ENCODE results near the gene PIEZO2. TPM values are rescaled to one million over a fixed set of nuclear protein-coding genes. Genes with fewer than 3 reads are reported as not detected.

The PIEZO2 gene
- polyA plus RNA-seq, 1 experiment, result 2.8 TPM

- peaks cover 5% of the 10 kb centered on the region; the same call in 1 of the 2 replicates for H3K9me3 ChIP-seq (ENCODE audit: control insufficient read depth, insufficient read depth, low read length)
- CTCF ChIA-PET, result interaction anchor here (3.0 kb wide), 1 partner anchor 21 kb away, joined by 20 read pairs; no protein-coding TSS in a partner anchor
- no peak for TF ChIP-seq CTCF (IDR thresholded peaks at IDR 0.05; ENCODE audit: low read depth, low read length)
- H3K4me3 ChIP-seq (ENCODE audit: low read depth, low read length), result no peak overlapping the region
- no peak for DNase-seq (ENCODE audit: low read depth, low spot score)
- peaks cover 3% of the 10 kb centered on the region for H3K27me3 ChIP-seq (ENCODE audit: control insufficient read depth, insufficient read depth, low read length)
- POLR2A ChIA-PET, result no interaction called here
- no peak overlapping the region for H3K27ac ChIP-seq (ENCODE audit: low read depth, low read length)
These were observed 129.9 kb downstream of the PIEZO2 start for GRCh38 chr18:11019295-11020105.

GRCh38 chr18:11009869-11010268, 139.5 kb downstream of the PIEZO2 start:
- Histone ChIP-seq H3K27me3 (ENCODE audit: control insufficient read depth, insufficient read depth, low read length) (no peaks in the 10 kb centered on the region), H3K27ac (ENCODE audit: low read depth, low read length) (no peak overlapping the region), H3K4me3 (ENCODE audit: low read depth, low read length) (no peak overlapping the region), H3K9me3 (ENCODE audit: control insufficient read depth, insufficient read depth, low read length) (peaks cover 4% of the 10 kb centered on the region; the same call in 1 of the 2 replicates)
- TF ChIP-seq CTCF (IDR thresholded peaks at IDR 0.05; ENCODE audit: low read depth, low read length), result no peak
- ChIA-PET POLR2A (no interaction called here), CTCF (no interaction called here)
- no peak for DNase-seq (ENCODE audit: low read depth, low spot score)

GRCh38 chr18:11009147-11009546, 140.2 kb downstream of the PIEZO2 start:
- H3K27ac ChIP-seq (ENCODE audit: low read depth, low read length), result no peak overlapping the region
- H3K27me3 ChIP-seq (ENCODE audit: control insufficient read depth, insufficient read depth, low read length), result no peaks in the 10 kb centered on the region
- POLR2A ChIA-PET, result no interaction called here
- no peaks in the 10 kb centered on the region for H3K9me3 ChIP-seq (ENCODE audit: control insufficient read depth, insufficient read depth, low read length)
- H3K4me3 ChIP-seq (ENCODE audit: low read depth, low read length), result no peak overlapping the region
- no peak for DNase-seq (ENCODE audit: low read depth, low spot score)
- no peak for TF ChIP-seq CTCF (IDR thresholded peaks at IDR 0.05; ENCODE audit: low read depth, low read length)
- CTCF ChIA-PET, result no interaction called here

- no peak for DNase-seq (ENCODE audit: low read depth, low spot score)
- H3K4me3 ChIP-seq (ENCODE audit: low read depth, low read length), result no peak overlapping the region
- no peaks in the 10 kb centered on the region for H3K27me3 ChIP-seq (ENCODE audit: control insufficient read depth, insufficient read depth, low read length)
- TF ChIP-seq CTCF (IDR thresholded peaks at IDR 0.05; ENCODE audit: low read depth, low read length), result no peak
- POLR2A ChIA-PET, result no interaction called here
- CTCF ChIA-PET, result no interaction called here
- H3K27ac ChIP-seq (ENCODE audit: low read depth, low read length), result no peak overlapping the region
- H3K9me3 ChIP-seq (ENCODE audit: control insufficient read depth, insufficient read depth, low read length), result no peaks in the 10 kb centered on the region
These were observed 140.9 kb downstream of the PIEZO2 start for GRCh38 chr18:11008505-11008904.

- CTCF ChIA-PET, result interaction anchor here (1.0 to 1.6 kb wide), 2 partner anchors 149 to 154 kb away, joined by 3 to 4 read pairs; no protein-coding TSS in a partner anchor
These were observed 143.8 kb downstream of the PIEZO2 start for GRCh38 chr18:11005528-11005927.

More at GRCh38 chr18:11005528-11005927, 143.8 kb downstream of the PIEZO2 start:
- Histone ChIP-seq H3K27me3 (ENCODE audit: control insufficient read depth, insufficient read depth, low read length) (no peaks in the 10 kb centered on the region), H3K27ac (ENCODE audit: low read depth, low read length) (peak overlapping the region; percentile 73), H3K4me3 (ENCODE audit: low read depth, low read length) (no peak overlapping the region), H3K9me3 (ENCODE audit: control insufficient read depth, insufficient read depth, low read length) (no peaks in the 10 kb centered on the region)
- TF ChIP-seq CTCF (IDR thresholded peaks at IDR 0.05; ENCODE audit: low read depth, low read length), result no peak
- POLR2A ChIA-PET, result no interaction called here
- DNase-seq (ENCODE audit: low read depth, low spot score), result peak; percentile 90
